Muscle of leg (tissue), 11 donors: Measurements from ENCODE around the gene RBM20. TPM values are rescaled to one million over a fixed set of nuclear protein-coding genes. Genes with fewer than 3 reads are reported as not detected.
A peak's percentile ranks its signal among the peaks of the same experiment; 100 is the strongest.
"Not testable (repeated sequence)": the region's sequence is repeated elsewhere in the genome, so short reads cannot be mapped to it uniquely, and the experiment has no call there.

Experiments used
- DNase-seq: peaks from one replicate; pipeline ENCODE4 v3.0.0; 2013
- H3K27ac ChIP-seq: one replicate; pipeline ENCODE4 v1.5.1; 2013; ENCODE audit warnings: mild to moderate bottlenecking, low read length, control low read depth
- H3K27me3 ChIP-seq: one replicate; pipeline ENCODE4 v1.6.1; 2013; ENCODE audit warnings: low read length; ENCODE audit not compliant: control insufficient read depth, insufficient read depth
- H3K36me3 ChIP-seq: one replicate; pipeline ENCODE4 v1.6.1; 2013; ENCODE audit warnings: low read length; ENCODE audit not compliant: control insufficient read depth, insufficient read depth
- H3K4me1 ChIP-seq: one replicate; pipeline ENCODE4 v1.6.1; 2013; ENCODE audit warnings: low read length; ENCODE audit not compliant: control insufficient read depth, insufficient read depth
- H3K4me3 ChIP-seq: one replicate; pipeline ENCODE4 v1.5.1; 2013; ENCODE audit warnings: low read length, control low read depth
- H3K9me3 ChIP-seq: replicated peaks from 2 replicates; pipeline ENCODE4 v1.6.1; 2013; ENCODE audit warnings: low read depth, low read length; ENCODE audit not compliant: control insufficient read depth
- WGBS: methylation state at CpG from one replicate; pipeline ENCODE4 v1.1.5; 2013; ENCODE audit warnings: missing lambda C conversion rate; ENCODE audit not compliant: insufficient coverage; 5-methylcytosine and 5-hydroxymethylcytosine counted together
- polyA plus RNA-seq, 8 donors: library from polyadenylated mRNA; unstranded; fragments of 120-200 nt; gene quantifications; one replicate each; pipeline versions ENCODE4 v1.2.1 to v1.2.3, GENCODE V29; 2013; ENCODE audit warnings: inconsistent platforms in 1 of 8, low replicate concordance in 1 of 8; ENCODE audit not compliant: insufficient read length in 8 of 8, insufficient read depth in 1 of 8
- total RNA-seq: library from RNA; stranded (reverse); fragments of 120-200 nt; gene quantifications from one replicate; pipeline ENCODE4 v1.2.4, GENCODE V29; 2013

The RBM20 gene
- total and polyA plus RNA-seq, 9 donors, result 6.5 to 17.0 (median 9.8) TPM

DNA sequence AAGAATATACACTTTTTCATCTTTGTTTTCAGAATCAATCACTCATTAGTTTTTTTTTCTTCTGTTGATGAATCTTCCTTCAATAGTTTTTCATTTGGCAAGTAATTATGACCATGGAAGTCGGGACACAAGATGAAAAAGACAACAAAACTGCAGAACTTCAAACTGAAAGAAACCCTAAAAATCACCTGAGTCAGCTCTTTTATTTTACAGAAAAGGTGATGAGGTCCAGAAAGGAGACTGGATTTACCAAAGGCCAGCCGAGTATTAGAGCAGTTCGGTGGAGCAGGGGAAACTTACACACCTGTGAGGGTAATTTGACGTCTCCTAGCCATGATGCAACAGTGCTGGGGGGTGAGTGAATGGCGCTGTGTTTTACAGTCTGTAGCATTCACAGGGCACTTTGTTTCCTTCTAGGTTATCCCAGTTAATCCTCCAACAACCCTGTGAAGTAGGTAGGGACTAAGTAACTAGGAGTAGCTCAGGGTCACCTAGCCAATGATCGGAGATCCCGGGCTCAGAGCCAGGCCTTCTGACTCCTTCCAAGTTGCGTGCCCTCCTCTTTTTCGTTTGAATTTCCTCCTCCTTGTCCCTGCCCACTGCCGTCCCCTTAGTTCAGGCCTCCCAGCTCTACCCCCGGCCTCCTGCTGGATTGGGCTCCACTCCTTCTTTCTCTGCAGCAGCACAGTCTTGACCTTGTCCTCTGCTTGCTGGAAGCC, 14.0 kb downstream of the RBM20 start:
- Histone ChIP-seq H3K36me3 (no peaks in the 10 kb centered on the region), H3K4me3 (no peak overlapping the region), H3K27ac (no peak overlapping the region), H3K4me1 (no peaks in the 10 kb centered on the region), H3K9me3 (no peaks in the 10 kb centered on the region), H3K27me3 (no peaks in the 10 kb centered on the region)
- WGBS, result 63% methylated on average over 6 of the region's 11 CpGs
- DNase-seq, result no peak

DNA sequence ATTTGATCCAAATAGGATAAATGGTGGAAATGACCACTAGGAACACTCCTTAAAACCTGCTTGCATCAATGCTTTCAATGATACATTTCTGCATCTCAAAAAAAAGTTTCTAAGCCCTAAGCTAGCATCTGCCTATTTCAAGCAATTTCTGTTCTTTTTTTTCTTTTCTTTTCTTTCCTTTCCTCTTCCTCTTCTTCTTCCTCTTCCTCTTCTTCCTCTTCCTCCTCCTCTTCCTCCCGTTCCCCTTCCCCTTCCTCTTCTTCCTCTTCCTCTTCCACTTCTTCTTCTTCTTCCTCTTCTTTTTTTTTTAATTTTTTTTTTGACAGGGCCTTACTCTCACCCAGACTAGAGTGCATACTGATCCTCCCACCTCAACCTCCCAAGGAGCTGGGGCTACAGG, 15.4 kb downstream of the RBM20 start:
- Histone ChIP-seq H3K4me3 (no peak overlapping the region), H3K4me1 (no peaks in the 10 kb centered on the region), H3K27me3 (no peaks in the 10 kb centered on the region), H3K36me3 (no peaks in the 10 kb centered on the region), H3K27ac (no peak overlapping the region), H3K9me3 (no peaks in the 10 kb centered on the region)
- no peak for DNase-seq
- WGBS, result 43% methylated on average over 1 of the region's 1 CpG

- WGBS, result 69% methylated on average over 4 of the region's 8 CpGs
- DNase-seq, H3K9me3 ChIP-seq, H3K27ac ChIP-seq, H3K27me3 ChIP-seq, H3K4me3 ChIP-seq, H3K36me3 ChIP-seq, H3K4me1 ChIP-seq: not testable (repeated sequence)
Observed at GRCh38 chr10:110660289-110660688, 16.2 kb downstream of the RBM20 start.

DNA sequence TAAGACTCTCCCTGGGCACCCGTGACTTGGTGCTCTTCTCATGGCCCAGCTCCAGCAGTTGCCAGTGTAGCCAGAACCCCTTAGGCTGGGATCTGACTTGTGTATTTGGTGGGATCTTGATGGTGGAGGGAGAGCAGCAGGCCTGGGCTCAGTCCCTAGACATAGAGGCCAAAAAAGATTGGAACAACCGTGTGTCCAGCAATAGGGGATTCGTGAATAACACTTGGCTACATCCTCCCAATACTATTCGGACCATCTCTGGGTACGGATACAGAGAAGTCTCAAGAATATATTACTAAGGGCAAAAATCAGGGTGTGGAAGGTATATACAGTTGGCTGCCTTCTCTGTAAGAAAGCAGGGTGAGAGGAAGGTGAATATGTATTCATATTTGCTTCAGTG, 17.2 kb downstream of the RBM20 start:
- no peak for DNase-seq
- Histone ChIP-seq H3K4me3 (no peak overlapping the region), H3K36me3 (no peaks in the 10 kb centered on the region), H3K4me1 (no peaks in the 10 kb centered on the region), H3K27me3 (no peaks in the 10 kb centered on the region), H3K27ac (no peak overlapping the region), H3K9me3 (no peaks in the 10 kb centered on the region)
- no CpG with 5 or more reads among the region's 5 CpGs for WGBS

DNA sequence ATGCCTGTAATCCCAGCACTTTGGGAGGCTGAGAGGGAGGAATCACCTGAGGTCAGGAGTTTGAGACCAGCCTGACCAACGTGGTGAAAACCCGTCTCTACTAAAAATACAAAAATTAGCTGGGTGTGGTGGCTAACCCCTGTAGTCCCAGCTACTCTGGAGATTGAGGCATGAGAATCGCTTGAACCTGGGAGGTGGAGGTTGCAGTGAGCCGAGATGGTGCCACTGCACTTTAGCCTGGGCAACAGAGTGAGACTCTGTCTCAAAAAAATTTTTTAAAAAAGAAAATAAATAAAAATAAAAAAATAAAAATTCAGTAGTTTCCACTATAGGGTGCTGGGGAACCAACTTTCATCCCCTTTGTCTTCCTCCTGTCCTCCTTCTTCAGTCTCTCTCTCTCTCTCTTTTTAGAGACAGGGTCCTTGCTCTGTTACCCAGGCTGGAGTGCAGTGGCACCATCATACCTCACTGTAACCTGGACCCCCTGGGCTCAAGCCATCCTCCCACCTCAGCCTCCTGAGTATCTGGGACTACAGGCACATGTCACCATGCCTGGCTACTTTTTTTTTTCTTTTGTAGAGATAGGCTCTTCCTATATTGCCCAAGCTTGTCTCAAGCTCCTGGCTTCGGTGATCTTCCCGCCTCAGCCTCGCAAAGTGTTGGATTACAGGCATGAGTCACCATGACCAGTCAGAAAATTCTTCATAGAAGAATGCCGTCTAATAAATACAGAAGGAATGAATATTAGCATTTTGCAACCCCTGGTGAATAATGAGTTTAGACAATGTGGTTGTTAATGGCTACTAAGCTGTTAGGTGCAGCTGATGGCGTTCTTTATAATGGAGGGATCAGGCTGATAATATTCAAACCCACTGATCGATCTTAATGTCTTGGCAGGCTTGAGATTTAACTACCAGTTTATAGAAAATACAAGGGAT, 20.6 kb downstream of the RBM20 start:
- no peak overlapping the region for H3K4me3 ChIP-seq
- peaks cover 5% of the 10 kb centered on the region for H3K27me3 ChIP-seq
- H3K36me3 ChIP-seq, result no peaks in the 10 kb centered on the region
- H3K4me1 ChIP-seq, result peaks cover 16% of the 10 kb centered on the region
- DNase-seq, result peak; percentile 22
- no peaks in the 10 kb centered on the region for H3K9me3 ChIP-seq
- 57% methylated on average over 1 of the region's 10 CpGs for WGBS
- H3K27ac ChIP-seq, result no peak overlapping the region

DNA sequence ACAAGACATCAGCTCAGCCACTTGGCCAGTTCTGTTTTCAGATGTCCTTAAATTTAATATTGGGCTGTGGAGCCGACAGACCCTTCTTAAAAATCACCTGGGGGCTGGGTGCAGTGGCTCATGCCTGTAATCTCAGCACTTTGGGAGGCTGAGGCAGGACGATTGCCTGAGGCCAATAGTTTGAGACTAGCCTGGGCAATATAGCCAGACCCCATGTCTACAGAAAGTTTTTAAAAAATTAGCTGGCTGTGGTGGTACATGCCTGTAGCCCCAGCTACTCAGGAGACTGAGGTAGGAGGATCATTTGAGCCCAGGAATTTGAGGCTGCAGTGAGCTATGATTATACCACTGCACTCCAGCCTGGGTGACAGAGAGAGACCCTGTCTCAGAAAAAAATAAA, 22.1 kb downstream of the RBM20 start:
- not testable (repeated sequence) for H3K27me3 ChIP-seq, H3K9me3 ChIP-seq, H3K4me3 ChIP-seq, DNase-seq, H3K36me3 ChIP-seq, H3K27ac ChIP-seq
- peaks cover 16% of the 10 kb centered on the region for H3K4me1 ChIP-seq
- WGBS, result 40% methylated on average over 2 of the region's 2 CpGs

- Histone ChIP-seq H3K4me1 (peaks cover 16% of the 10 kb centered on the region), H3K27me3 (peaks cover 7% of the 10 kb centered on the region), H3K36me3 (no peaks in the 10 kb centered on the region), H3K4me3 (no peak overlapping the region), H3K9me3 (no peaks in the 10 kb centered on the region), H3K27ac (no peak overlapping the region)
- WGBS, result 100% methylated on average over 1 of the region's 3 CpGs
- DNase-seq, result no peak
Observed at GRCh38 chr10:110666673-110667072, 22.5 kb downstream of the RBM20 start.

DNA sequence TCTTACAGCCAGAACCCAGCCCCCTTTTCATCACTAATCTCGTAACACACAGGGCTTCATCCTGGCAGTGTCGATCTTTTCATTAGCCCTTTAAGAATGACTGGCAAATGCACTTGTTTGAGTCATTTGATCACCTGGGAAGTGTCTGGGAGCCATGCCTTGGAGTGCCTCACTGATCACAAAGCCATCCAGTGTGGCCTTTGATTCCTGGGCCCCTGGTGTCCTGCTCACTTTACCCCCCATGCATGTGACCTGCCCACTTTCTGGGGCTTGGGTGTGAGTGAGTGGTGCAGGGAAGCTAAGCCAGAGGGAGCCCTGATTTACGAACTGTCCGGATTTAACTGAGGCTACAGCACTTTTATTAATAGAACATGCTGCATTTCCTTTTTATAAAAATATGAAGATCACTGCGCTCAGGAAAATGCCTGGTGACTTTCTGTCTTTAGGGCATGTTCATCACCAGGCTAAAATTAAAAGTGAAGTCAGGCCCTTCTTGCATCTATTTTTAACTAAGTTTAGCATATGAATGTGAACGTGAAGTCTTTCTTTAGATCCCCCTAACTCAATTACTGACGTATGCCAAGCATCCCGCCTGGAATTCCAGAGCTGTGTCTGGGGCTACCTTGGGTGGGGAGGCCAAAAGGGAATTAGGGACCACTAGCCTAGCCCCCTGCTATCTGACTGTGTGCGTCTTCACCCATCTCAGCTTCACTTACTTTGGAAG, 23.6 kb downstream of the RBM20 start:
- Histone ChIP-seq H3K27me3 (peaks cover 16% of the 10 kb centered on the region), H3K27ac (peak overlapping the region; percentile 87), H3K4me1 (peaks cover 20% of the 10 kb centered on the region), H3K4me3 (no peak overlapping the region), H3K9me3 (no peaks in the 10 kb centered on the region), H3K36me3 (no peaks in the 10 kb centered on the region)
- peak; percentile 59 for DNase-seq
- 34% methylated on average over 2 of the region's 9 CpGs for WGBS

DNA sequence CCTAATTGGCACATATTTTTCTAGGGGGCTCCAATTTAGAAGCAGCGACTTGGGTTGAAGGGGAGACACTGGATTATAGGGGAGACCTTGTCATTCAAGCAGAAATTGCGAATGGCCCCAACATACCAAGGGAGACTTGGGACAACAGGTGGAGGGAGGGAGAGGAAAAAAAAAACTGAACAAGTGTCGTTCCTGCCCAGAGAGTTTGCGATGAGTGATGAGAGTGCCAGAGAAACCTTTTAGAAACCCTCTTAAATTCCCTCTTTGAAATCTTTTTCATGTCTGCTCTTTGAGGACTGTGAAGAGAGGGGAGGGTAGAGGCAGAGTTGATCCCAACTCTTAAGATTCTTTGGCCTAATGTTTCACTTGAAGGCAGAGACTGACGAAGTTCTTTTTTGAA, 24.3 kb downstream of the RBM20 start:
- H3K4me1 ChIP-seq, result peaks cover 20% of the 10 kb centered on the region
- peak overlapping the region; percentile 52 for H3K27ac ChIP-seq
- DNase-seq, result no peak
- no peaks in the 10 kb centered on the region for H3K36me3 ChIP-seq
- H3K4me3 ChIP-seq, result no peak overlapping the region
- H3K9me3 ChIP-seq, result no peaks in the 10 kb centered on the region
- H3K27me3 ChIP-seq, result peaks cover 16% of the 10 kb centered on the region
- 72% methylated on average over 2 of the region's 5 CpGs for WGBS

GRCh38 chr10:110670335-110670734, 26.2 kb downstream of the RBM20 start:
- Histone ChIP-seq H3K27me3 (peaks cover 16% of the 10 kb centered on the region), H3K9me3 (no peaks in the 10 kb centered on the region)

More at GRCh38 chr10:110670335-110670734, 26.2 kb downstream of the RBM20 start:
- WGBS, result 59% methylated on average over 2 of the region's 6 CpGs
- Histone ChIP-seq H3K36me3 (no peaks in the 10 kb centered on the region), H3K27ac (no peak overlapping the region), H3K4me1 (peaks cover 20% of the 10 kb centered on the region), H3K4me3 (no peak overlapping the region)
- DNase-seq, result no peak
